Measurements from ENCODE around the gene SORCS3.

The SORCS3 gene

GRCh38 chr10:104641187-104641936 is at the start of gene SORCS3:
Gene SORCS3 (plus strand): TSS chr10:104641290.
- in situ Hi-C loops (cut with HindIII; ENCODE audit: low sequenced_read_pairs) = no loop called here
- no peak within 1 kb of the TSS for H3K4me3 ChIP-seq (ENCODE audit: low read depth, low read length)
- DNase-seq (ENCODE audit: low read depth, low spot score) = peak; percentile 3
- no peak for TF ChIP-seq CTCF (IDR thresholded peaks at IDR 0.05; ENCODE audit: low read depth, low read length)

- DNase-seq (ENCODE audit: low read depth, low spot score) = no peak
- H3K4me3 ChIP-seq (ENCODE audit: low read depth, low read length) = no peak overlapping the region
- in situ Hi-C loops (cut with HindIII; ENCODE audit: low sequenced_read_pairs) = no loop called here
- TF ChIP-seq CTCF (IDR thresholded peaks at IDR 0.05; ENCODE audit: low read depth, low read length) = no peak
Measured at GRCh38 chr10:104591441-104591840, 49.6 kb upstream of the SORCS3 start.

- in situ Hi-C loops (cut with HindIII; ENCODE audit: low sequenced_read_pairs) = no loop called here
- no peak overlapping the region for H3K4me3 ChIP-seq (ENCODE audit: low read depth, low read length)
- TF ChIP-seq CTCF (IDR thresholded peaks at IDR 0.05; ENCODE audit: low read depth, low read length) = no peak
- DNase-seq (ENCODE audit: low read depth, low spot score) = no peak
Measured at GRCh38 chr10:104601166-104601565, 39.9 kb upstream of the SORCS3 start.

GRCh38 chr10:104608091-104608828 is 32.8 kb upstream of the SORCS3 start:
- no peak for DNase-seq (ENCODE audit: low read depth, low spot score)
- in situ Hi-C loops (cut with HindIII; ENCODE audit: low sequenced_read_pairs) = no loop called here
- TF ChIP-seq CTCF (IDR thresholded peaks at IDR 0.05; ENCODE audit: low read depth, low read length) = no peak

GRCh38 chr10:104612571-104613205 is 28.4 kb upstream of the SORCS3 start:
- in situ Hi-C loops (cut with HindIII; ENCODE audit: low sequenced_read_pairs) = no loop called here
- no peak for DNase-seq (ENCODE audit: low read depth, low spot score)
- H3K4me3 ChIP-seq (ENCODE audit: low read depth, low read length) = no peak overlapping the region
- no peak for TF ChIP-seq CTCF (IDR thresholded peaks at IDR 0.05; ENCODE audit: low read depth, low read length)

More at GRCh38 chr10:104608091-104608828, 32.8 kb upstream of the SORCS3 start:
- H3K4me3 ChIP-seq (ENCODE audit: low read depth, low read length) = no peak overlapping the region

GRCh38 chr10:104613406-104613805 is 27.7 kb upstream of the SORCS3 start:
- no peak overlapping the region for H3K4me3 ChIP-seq (ENCODE audit: low read depth, low read length)
- in situ Hi-C loops (cut with HindIII; ENCODE audit: low sequenced_read_pairs) = no loop called here
- TF ChIP-seq CTCF (IDR thresholded peaks at IDR 0.05; ENCODE audit: low read depth, low read length) = no peak
- no peak for DNase-seq (ENCODE audit: low read depth, low spot score)

Data from astrocyte of the spinal cord (primary cell).